GM18873 (cell line): ENCODE measurements around the gene HS2ST1.

Experiments
- ATAC-seq: cut with Tn5 transposase; IDR thresholded peaks from one replicate; pipeline ENCODE4 v1.9.1; 2021; ENCODE audit warnings: mild to moderate bottlenecking, moderate library complexity, moderate number of reproducible peaks; ENCODE audit not compliant: unreplicated experiment, low FRiP score

HS2ST1 gene

GRCh38 chr1:87104140-87104539, 189.7 kb downstream of the HS2ST1 start:
- ATAC-seq = no peak

GRCh38 chr1:87104945-87105344, 190.5 kb downstream of the HS2ST1 start:
- ATAC-seq = no peak

GRCh38 chr1:87106144-87106543, 191.7 kb downstream of the HS2ST1 start:
- no peak for ATAC-seq

- no peak for ATAC-seq
These were observed 192.4 kb downstream of the HS2ST1 start for GRCh38 chr1:87106867-87107266.

- ATAC-seq = no peak
These were observed 193.8 kb downstream of the HS2ST1 start for GRCh38 chr1:87108228-87108627.

- ATAC-seq = no peak
These were observed 194.5 kb downstream of the HS2ST1 start for GRCh38 chr1:87108814-87109411.

GRCh38 chr1:87111659-87112371, 197.4 kb downstream of the HS2ST1 start:
- ATAC-seq = no peak

- no peak for ATAC-seq
These were observed 198.9 kb downstream of the HS2ST1 start for GRCh38 chr1:87113313-87113712.

- no peak for ATAC-seq
These were observed 201.0 kb downstream of the HS2ST1 start for GRCh38 chr1:87115317-87115890.

- no peak for ATAC-seq
These were observed 201.5 kb downstream of the HS2ST1 start for GRCh38 chr1:87115891-87116290.

GRCh38 chr1:87117761-87118368, 203.4 kb downstream of the HS2ST1 start:
- ATAC-seq = no peak

GRCh38 chr1:87119541-87120140, 205.2 kb downstream of the HS2ST1 start:
- no peak for ATAC-seq

GRCh38 chr1:87120779-87121178, 206.3 kb downstream of the HS2ST1 start:
- no peak for ATAC-seq

GRCh38 chr1:87121711-87122163, 207.3 kb downstream of the HS2ST1 start:
- no peak for ATAC-seq

GRCh38 chr1:87122243-87122642, 207.8 kb downstream of the HS2ST1 start:
- no peak for ATAC-seq

GRCh38 chr1:87123610-87124009, 209.2 kb downstream of the HS2ST1 start:
- ATAC-seq = no peak

GRCh38 chr1:87126886-87127505, 212.6 kb downstream of the HS2ST1 start:
- ATAC-seq = no peak

- ATAC-seq = no peak
These were observed 213.1 kb downstream of the HS2ST1 start for GRCh38 chr1:87127581-87127980.

GRCh38 chr1:87129038-87129437, 214.6 kb downstream of the HS2ST1 start:
- ATAC-seq = no peak

- no peak for ATAC-seq
These were observed 215.2 kb downstream of the HS2ST1 start for GRCh38 chr1:87129606-87130005.

GRCh38 chr1:87130438-87130837, 216.0 kb downstream of the HS2ST1 start:
- ATAC-seq = no peak
